Measurements from ENCODE around the gene TCF4.

Gene TCF4

DNA sequence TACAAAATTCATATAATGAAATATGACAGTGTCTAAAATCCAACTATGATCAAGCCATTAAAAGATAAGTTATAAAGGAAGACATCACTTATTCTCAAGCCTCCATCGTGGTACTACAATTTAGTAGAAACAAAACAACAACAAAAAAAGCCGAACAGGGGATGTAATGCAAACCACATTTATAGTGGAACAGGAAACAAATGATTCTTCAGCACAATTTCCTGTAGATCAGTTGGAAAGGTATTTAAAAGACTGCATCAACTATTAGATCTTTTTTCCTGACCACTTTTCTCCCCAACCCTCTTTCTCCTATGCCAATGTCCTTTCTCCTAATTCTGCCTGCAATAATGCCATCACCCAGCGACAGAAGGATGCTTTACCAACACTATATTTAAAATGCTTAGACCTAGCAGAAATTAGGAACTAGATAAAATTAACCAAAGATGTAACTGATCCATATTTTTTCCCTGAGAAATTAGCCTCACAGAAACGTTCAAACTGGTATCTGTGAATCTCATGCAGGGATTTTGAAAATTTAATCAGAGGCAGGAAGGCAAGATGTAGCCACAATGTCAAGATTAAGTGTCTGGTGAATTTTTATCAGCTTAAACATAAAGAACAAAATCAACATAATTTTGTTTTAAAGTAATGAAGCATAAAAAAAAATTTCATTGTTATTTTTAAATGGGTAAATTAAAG, 271.4 kb downstream of the TCF4 start:
- no peak for DNase-seq

DNA sequence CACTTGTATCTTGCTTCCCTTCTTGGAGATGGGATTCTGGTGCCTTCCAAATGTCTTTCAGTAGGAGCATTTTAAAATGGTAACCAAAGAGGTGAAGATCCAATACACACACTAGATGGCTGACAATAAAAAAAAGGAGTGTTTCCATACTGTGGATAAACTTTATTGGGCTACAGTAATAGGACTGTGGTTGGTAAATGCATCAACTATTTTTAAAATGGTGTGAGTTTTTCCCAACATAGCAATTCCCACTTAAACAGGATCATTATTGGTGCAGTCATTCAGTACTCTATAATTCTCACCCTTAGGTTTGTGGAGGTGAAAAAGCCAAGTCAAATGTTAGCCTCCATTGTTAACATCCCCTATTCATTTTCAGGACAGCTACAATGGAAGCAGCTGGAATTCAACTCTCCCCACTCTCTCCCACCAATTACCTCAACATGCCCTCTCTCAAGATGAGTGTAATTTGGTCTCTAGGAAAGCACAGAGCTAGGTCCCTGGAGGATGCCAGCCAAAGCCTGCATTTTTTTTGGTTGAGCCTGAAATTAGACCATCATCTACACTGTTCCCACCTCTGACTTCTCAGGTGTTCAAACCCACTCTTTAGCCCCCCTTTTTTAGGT, 273.3 kb downstream of the TCF4 start:
- DNase-seq: no peak

DNA sequence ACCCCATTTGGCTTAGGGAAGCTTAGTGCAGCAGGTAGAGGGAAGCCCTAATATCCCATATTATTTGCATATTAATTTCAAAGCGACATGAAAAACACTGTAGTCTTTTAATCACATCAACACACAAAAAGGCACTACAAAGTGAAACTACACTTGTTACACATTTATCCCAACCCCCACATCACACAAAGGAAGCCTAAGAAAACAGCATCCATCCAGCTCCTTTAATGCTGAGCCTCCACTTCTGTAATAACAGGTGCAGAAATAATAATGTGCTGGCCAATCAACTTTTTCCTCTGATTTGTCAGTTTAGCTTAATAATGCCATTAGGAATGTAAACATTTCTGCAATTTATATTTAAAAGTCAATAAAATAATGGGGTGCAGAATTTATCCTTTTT, 274.0 kb downstream of the TCF4 start:
- DNase-seq: no peak

DNA sequence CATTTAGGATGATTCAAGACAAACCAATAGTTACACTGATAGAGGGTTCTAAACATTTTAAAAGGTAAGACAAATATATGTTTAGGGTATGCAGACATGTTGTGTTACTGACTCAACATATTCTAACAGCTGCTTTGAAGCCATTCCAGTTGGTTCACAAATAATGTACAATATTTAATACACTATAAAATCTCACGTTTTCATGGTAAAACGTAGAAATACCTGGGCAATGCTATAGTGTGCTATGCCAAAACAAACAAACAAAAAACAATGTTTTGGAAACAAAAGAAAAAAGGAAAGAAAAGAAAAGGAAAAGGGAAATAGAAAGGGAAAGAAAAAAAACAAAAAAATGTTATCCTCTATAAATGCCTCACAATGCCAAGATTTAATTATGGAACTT, 277.1 kb downstream of the TCF4 start:
- DNase-seq: no peak

DNA sequence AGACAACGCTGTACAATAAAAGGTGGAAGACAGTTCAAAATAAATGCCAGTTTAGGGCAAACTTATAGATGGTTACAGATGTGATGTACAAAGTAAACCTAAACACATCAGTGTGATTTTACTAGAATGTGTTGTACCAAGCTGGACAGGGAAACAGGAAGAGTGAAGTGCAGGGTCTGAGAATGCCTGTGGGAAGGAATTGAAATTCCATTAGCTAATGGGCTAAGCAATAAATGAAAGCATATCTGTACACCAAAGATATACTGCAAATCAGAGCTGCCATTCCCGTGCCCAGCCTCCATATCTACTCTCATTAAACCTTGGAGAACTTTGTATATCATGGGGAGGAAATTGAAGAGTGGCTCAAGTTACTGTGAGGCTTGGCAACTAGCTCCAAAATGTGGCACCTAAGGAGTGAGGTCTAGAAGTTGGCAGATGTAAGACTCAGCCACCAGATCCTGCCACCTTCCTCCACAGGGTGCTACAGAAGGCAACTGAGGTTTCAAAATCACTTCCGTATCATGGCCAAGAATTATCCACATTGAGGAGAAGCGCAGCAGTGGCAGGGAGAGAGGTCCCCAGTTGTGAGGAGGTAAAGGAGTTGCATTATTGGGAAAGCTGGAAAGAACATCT, 277.8 kb downstream of the TCF4 start:
- DNase-seq: no peak

DNA sequence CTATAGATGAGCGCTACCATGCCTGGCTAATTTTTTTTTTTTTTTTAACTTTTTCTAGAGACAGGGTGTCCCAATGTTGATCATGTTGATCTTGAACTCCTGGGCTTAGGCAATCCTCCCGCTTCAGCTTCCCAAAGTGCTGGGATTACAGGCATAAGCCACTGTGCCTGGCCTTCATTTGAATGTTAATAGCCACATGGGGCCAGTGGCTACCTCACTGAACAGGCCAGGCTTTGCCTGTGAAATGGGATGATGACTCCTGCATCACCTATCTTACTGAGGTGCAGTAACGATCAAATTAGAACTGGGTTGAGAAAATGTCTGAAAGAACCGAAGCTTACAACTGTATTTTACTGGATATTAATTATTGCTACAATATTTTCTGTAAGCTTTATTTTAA, 278.7 kb downstream of the TCF4 start:
- no peak for DNase-seq

DNA sequence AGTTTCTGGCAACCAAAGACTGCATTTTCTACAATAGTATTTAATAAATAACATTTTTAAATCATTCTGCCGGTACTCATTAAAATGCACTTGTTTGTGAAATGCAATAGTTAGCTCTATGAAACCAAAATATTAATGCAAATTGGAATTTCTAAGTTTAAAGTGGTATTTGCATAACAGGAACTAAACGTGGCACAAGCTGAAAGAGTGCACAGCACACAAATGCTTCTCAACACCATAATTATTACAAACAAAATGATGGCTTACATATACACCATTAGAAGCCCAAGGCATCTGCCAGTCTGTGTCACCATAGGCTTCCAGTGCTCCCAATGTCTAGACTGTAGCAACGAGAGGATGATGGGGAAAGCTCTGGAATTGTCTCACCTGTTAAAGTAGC, 280.5 kb downstream of the TCF4 start:
- no peak for DNase-seq

DNA sequence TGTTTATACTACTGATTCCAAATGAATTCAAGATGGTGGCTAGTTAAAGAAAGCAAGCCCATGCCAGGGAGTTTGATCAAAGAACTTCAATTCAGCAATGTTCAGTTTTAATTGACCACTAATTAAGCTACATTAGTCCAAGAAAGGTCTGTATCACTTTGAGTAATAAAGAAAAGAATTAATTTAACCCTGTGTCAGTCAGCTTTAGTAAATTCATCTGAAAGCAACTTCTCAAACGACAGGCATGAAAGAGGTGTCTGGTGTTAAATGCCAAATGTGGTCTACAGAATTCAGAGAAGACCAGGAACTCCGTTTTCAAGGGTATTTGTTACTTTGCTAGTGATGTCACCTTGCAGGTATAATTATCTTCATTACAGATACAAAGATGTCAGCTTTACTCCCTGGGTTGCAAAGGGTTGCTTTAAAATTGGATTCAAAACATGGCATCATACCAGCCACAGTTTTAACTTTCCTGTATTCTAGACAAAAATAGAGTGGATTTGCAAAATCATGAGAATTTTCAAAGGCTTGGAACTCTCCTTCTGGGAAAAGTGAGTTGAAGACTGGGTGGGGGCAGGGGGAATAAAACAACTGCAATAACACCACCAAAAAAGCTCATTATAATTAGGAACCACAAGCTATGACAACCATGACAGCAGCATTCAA, 281.5 kb downstream of the TCF4 start:
- no peak for DNase-seq

DNA sequence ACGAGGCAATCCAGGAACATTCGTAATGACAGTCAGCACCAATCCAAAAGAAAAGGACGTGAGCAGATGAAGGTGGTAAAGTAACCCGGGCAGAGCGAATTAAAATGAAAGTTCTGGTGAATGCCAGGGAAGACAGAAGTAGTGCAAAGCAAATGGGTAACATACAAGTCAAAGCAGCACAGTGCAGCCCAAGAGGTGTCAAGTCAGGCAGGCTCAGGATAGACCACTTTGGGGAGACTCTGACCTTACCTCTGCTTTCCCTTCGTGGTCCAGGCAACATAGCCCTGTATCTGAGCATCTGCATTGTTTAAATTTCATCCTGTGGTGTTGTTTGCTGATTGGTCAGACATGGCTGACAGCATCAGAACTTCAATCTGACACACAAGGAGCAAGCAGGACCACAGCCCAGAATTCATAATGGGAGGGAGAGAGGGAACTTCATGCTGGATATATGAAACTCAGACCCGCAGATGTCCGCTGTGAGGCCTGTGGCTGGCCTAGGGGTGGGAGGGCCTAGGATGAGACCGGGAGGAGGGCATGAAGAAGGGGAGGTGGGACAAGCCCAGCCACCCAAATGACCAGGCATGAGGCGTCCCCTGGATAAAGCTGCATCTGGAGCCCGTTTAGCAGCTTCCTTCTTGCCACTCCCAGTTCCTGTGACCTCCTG, 285.7 kb downstream of the TCF4 start:
- DNase-seq: no peak

DNA sequence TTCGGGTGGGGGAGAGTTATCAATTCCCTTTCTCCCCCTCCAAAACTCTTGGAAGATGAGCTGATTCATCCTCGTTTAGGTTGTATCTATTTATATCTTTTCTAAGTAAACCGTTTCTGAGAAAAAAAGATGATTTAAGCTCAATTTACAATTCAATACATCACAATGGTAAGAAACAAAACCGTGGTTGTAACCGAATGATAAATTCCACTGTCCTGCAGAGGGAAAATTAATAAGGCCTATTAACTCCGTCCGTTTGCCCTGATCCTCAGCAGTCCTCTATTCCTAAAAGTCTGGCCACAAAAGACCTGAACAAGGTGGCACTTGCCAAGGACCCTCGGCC, 286.2 kb downstream of the TCF4 start:
- no peak for DNase-seq

DNA sequence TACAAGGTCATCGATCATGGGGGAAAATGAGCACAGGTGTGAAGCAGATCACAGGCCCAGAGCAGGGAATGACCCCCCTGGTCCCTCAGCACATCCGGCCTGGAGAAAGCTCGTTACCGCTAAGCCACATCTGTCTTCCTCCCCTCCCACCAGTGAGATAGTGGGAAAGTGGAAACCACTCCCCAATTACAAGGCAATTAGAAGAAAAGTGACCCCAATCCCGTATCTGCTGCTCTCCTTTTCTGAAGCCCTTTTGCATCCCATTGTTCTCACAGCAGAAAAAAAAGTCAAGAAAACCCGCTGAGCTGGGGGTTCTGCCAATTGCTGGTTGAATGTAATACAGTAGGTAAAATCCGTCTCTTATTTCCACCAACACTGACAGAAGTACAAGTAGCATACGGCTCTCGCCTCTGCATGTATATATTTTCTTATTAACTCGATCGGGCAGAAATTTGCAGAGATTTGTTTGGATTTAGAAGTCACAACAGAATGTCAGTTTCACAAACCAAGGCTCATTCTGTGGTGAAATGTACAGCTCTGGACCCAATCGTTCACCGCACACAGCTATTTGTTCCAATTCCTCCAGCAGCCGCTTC, 287.0 kb downstream of the TCF4 start:
- no peak for DNase-seq

DNA sequence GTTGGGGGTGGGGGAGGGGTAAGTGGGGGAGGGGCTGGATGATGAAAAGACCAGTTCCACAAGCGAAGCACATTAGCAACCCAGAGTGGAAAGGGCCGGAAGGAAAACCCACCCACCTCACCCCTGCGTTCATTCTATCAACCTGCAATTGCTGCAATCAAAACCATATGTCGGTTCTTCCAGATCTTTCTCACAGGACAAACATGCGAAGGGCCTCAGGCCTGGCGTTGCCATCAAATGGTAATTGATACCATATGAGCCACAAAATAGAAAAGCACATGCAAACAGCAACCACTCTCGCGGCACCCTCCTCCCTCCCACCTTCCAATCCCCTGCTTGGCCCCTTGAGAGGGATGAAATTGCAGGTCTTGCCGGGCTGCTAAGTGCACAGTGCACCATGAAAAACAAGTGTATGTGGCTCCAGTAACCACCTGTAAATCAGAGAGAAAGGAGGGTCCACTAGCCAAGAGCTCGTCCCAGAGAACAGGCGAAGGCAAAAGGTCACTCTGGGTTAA, 287.5 kb downstream of the TCF4 start:
- no peak for DNase-seq

DNA sequence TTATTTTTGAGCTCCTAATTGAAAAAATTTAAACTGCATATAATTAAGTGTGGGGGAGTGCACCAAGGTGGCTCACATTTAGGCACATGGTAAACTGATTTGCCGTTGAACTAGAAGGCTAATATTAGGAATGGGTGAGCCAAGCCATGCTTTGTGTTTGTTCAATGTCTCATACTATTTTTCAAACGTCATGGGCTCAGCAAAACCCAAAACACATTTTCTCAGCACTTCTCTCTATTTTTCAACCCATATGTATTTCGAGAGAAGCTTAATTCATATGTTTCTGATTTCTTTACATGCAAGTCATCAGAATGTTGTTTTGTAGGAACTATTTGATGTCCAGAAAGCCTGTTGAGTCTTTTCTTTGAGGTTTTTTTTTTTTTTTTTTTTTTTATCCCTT, 291.2 kb downstream of the TCF4 start:
- DNase-seq: no peak

DNA sequence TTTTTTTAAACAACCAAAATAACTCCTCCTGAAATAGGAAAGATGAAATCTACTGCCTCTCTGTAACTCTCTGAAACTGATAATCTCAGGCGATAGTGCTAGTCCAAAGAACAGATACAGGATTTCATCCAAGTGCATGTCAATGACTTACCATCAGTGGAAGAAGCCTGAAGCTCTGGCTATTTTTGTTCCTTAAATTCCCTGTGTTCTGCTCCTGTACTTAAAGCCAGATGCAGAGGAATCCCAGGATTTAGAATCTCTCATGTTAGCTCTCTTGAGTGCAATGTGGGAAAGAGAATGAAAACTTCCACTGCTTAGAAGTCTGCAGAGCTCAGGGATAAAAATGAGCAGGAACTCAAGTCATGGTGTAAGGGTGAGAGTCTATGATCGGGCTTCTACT, 291.9 kb downstream of the TCF4 start:
- no peak for DNase-seq

DNA sequence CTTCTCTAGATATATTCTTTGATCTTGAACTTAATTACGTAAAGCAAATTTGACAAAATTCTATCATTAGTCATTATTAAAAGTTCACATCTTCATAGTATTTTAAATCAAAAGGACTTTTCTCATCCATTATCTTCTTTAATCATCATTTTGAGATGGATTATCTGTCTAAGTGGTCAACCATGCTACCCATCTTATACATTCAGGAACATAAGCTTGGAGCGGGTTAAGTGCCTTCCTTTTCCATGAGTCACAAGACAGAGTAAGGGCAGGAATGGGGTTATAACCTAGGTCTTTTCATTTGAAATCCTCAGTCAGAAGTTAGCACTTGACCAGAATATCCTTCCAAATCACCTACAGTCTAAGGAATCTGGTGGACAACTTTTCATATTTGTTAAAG, 297.1 kb downstream of the TCF4 start:
- no peak for DNase-seq

DNA sequence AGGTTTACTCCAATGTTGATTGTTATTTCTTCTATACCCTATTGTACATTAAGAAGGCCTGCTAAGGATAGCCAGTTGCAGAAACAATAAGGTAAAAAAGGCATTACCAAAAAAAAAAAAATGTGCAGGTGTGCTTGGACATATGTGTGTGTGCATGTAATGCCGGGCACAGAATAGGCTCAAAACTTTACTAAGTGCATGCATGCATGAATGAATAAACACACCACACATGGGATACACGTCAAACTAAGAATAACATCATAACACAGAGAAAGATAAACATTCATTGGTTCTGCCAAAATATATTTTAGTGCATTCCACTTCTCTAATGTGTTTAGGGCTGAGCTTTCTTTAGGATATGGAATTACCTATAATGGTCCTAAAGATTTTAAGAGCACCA, 298.2 kb downstream of the TCF4 start:
- DNase-seq: no peak

DNA sequence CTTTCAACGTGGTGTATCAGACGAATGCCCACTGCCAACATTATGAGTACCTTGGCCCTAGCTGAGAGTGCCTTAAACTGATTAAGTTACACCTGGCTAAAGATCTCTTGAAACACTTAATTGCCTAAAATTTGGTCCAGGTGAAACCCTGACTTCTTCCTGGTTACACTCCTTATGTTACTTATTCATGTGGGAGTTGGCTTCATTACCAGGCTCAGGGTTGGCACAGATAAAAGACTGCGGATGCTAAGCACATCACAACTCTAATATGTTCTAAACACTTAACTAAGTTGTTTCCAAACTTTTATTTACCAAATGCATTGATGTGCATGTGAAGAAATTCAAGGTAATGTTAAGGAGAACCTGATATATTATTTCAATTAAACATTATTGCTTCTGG, 298.9 kb downstream of the TCF4 start:
- no peak for DNase-seq

DNA sequence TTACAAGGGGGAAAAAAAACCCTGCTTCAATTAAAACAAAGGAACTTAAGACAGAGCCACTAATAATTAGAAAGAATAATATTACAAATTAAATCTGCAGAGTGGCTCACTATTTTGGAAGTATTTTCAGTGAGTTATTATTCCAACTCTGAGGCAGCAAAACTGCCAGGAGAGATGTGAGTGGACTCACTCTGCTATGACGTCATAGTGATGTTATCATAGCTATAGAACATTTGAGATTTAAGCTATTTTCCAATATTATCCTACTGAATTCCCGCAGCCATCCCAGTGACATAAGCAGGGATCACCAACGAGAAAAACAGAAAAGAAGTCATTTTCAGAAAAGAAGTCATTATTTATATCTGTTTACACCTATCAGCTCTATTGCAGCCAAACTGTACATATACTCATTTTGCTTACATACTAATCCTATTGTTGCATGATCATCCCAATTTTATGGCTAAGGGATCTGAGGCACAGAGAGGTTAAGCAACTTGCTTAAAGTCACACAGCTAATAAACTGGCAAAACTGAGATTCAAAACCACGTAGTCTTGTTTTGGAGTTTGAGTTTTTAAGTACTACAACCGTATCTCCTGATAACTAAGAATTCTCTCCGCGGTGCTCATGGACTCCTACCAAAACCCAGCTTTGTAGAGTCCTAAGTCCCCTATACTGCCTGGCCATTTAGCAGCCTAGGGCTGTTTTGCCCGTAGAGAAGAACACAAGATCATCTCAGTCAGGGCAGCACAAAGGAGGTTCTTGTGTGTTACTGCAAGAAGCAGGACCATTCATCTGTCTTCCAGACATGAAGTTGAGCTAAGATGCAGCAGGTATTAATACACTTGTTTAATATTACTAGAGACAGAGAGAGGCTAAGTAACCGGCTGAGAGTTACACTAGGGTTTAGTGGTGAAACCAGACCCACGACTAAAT, 299.8 kb downstream of the TCF4 start:
- no peak for DNase-seq

DNA sequence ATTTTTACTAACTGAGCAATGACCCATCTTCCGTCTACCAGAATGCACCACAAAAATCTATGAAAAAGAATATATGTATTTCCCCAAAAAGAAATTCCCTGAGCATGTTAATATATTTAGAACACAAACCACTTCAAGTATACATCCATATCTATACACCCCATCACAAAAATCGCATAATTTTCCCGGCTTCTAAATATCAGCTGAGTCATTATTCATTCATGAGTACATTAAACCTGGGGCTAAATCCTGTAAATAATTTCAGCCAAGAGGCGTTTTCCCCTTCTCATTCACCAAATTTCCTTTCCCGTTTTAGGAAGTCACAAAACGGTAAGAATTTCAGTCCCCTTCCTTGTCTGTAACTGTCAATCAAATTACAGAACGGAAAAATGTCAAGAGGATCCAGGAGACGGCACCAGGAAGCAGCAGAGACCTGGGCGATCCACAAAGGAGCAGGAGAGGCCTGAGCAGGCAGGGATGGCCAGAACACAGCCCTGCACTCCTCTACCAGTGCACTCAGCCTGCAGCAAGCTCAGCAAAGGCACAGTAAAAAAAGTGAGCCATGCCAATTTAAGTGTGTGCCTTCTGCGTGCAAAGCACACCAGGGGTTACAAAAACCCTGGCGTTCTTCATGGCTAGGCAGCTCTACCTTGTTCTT, 300.7 kb downstream of the TCF4 start:
- no peak for DNase-seq

DNA sequence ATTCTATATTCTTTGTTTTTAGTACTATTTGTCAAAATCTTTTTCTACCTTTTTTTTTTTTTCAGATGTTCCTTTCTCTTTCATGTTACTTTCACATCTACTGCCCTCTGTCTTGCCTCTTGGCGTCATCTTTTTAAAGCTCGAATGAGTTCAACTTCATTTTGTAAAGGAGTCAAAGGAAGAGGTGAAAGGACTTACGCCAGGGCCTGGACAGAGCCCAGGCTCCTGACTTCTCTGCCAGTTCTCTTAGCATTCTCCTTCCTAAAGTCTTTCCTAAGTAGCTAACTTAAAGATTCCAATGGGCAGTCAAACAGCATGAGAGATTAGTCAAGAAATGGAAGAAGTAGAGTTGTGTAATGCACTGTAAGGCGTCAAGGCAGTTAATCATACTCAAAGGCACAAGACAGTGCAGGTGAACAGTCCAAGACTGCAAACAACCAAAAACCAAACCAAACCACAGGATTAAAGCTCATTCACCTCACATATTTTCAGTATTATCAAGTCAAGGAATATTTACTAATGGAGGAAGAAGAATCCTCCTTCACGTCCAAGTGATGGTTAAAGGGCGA, 301.7 kb downstream of the TCF4 start:
- no peak for DNase-seq

DNA sequence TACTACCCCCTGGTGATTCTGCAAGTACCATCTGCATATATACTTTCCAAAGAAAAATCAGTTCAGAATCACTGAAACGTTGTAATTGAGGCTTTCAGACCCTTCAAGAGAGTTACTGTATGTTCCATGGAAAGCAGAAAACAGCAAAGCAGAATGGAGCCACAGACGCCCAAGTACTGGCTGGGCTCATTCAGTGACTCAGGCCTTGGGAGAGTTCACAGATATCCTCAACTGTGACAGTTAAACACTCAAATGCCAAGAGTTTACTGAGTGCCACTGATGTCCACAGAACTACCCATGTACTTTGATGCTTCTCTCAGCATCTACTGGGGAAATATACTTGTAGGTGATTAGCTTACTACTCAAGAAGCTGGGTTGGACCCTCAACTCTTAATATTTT, 303.4 kb downstream of the TCF4 start:
- DNase-seq: no peak

All from activated CD4-positive, alpha-beta T cell treated with anti-CD3 and anti-CD28 coated beads for 48 hours (primary cell).